GM21515 (cell line): ENCODE measurements around the gene UBE4A.
"Not testable (repeated sequence)": the region's sequence is repeated elsewhere in the genome, so short reads cannot be mapped to it uniquely, and the experiment has no call there.

ENCODE experiments used
- ATAC-seq: cut with Tn5 transposase; IDR thresholded peaks from one replicate; pipeline ENCODE4 v1.9.1; 2021; ENCODE audit not compliant: unreplicated experiment

The UBE4A gene

GRCh38 chr11:118398791-118399559, 39.6 kb downstream of the UBE4A start:
- ATAC-seq: no peak

- ATAC-seq: peak; percentile 62
These were observed 41.9 kb downstream of the UBE4A start, which contains the start of gene ATP5MG for GRCh38 chr11:118401151-118401879. Gene ATP5MG, plus strand, starts transcription at chr11:118401606. Its CDS starts 60 bp downstream, at chr11:118401666.

- no peak for ATAC-seq
These were observed 42.6 kb downstream of the UBE4A start for GRCh38 chr11:118401880-118402590.

GRCh38 chr11:118402594-118402993, 43.2 kb downstream of the UBE4A start:
- not testable (repeated sequence) for ATAC-seq

- ATAC-seq: no peak
These were observed 47.3 kb downstream of the UBE4A start for GRCh38 chr11:118406599-118407166.

GRCh38 chr11:118410055-118410745, 50.8 kb downstream of the UBE4A start:
- peak; percentile 63 for ATAC-seq

GRCh38 chr11:118411530-118411929, 52.1 kb downstream of the UBE4A start:
- ATAC-seq: no peak

GRCh38 chr11:118412921-118413320, 53.5 kb downstream of the UBE4A start:
- ATAC-seq: no peak

GRCh38 chr11:118415062-118415738, 55.8 kb downstream of the UBE4A start:
- no peak for ATAC-seq

- ATAC-seq: no peak
These were observed 56.3 kb downstream of the UBE4A start for GRCh38 chr11:118415739-118416068.

- not testable (repeated sequence) for ATAC-seq
These were observed 57.5 kb downstream of the UBE4A start for GRCh38 chr11:118416900-118417299.

GRCh38 chr11:118417801-118418200, 58.4 kb downstream of the UBE4A start:
- ATAC-seq: no peak

GRCh38 chr11:118418766-118419165, 59.4 kb downstream of the UBE4A start:
- ATAC-seq: no peak

- no peak for ATAC-seq
These were observed 68.3 kb downstream of the UBE4A start for GRCh38 chr11:118427707-118428106.

GRCh38 chr11:118430956-118431355, 71.6 kb downstream of the UBE4A start:
- ATAC-seq: no peak

- ATAC-seq: no peak
These were observed 74.7 kb downstream of the UBE4A start for GRCh38 chr11:118434123-118434552.

- ATAC-seq: no peak
These were observed 75.3 kb downstream of the UBE4A start for GRCh38 chr11:118434553-118435289.

- ATAC-seq: peak; percentile 25
These were observed 76.0 kb downstream of the UBE4A start for GRCh38 chr11:118435290-118435892.
